T-cell (primary cell): ENCODE data around the gene NIPAL3. TPM values are rescaled to one million over a fixed set of nuclear protein-coding genes. Genes with fewer than 3 reads are reported as not detected.
"Not testable (repeated sequence)": the region's sequence is repeated elsewhere in the genome, so short reads cannot be mapped to it uniquely, and the experiment has no call there.

Experiments used
- ATAC-seq, 4 experiments: fragments of 200-7000 bp in 3 of 4; fragments of 150-1000 bp in 1 of 4; cut with Tn5 transposase; replicated peaks in 1 of 4; 1 replicate in 3 of 4; 2 replicates in 1 of 4; pipeline ENCODE4 v1.10.0; 2021; ENCODE audit warnings: moderate library complexity in 3 of 4, mild to moderate bottlenecking in 2 of 4, moderate number of reproducible peaks in 1 of 4
- CTCF ChIA-PET, 2 donors: fragments of 300-600 bp; sonication (Branson Sonifier 250); formaldehyde crosslinking; loops; one replicate each; lab custom pipeline; 2022; ENCODE audit warnings: antibody characterized with exemption in 2 of 2; lab: Charles Lee
- POLR2A ChIA-PET, 2 donors: fragments of 300-600 bp; sonication (Branson Sonifier 250); formaldehyde crosslinking; loops; one replicate each; lab custom pipeline; 2022; ENCODE audit warnings: antibody characterized with exemption in 2 of 2; lab: Charles Lee
- DNase-seq, 35 experiments: peaks; one replicate each; pipeline versions ENCODE4 v3.0.0 to v3.0.0-alpha.2; 2013 to 2023
- H3K27ac ChIP-seq: one replicate; pipeline ENCODE4 v1.5.1; 2013; ENCODE audit warnings: low read length
- H3K27me3 ChIP-seq, 2 experiments: replicated peaks in 1 of 2; 1 replicate in 1 of 2; 2 replicates in 1 of 2; pipeline versions ENCODE4 v1.6.1 to v1.7.0; 2013; ENCODE audit warnings: low read length in 1 of 2, mixed read lengths in 1 of 2; ENCODE audit not compliant: control insufficient read depth in 2 of 2, insufficient read depth in 2 of 2; ENCODE audit errors: extremely low read depth in 1 of 2
- H3K36me3 ChIP-seq, 2 donors: 1 replicate in 1 of 2; 2 replicates in 1 of 2; pipeline versions ENCODE4 v1.6.1 to v1.7.0; 2013; ENCODE audit warnings: low read length in 1 of 2; ENCODE audit not compliant: control insufficient read depth in 2 of 2, insufficient read depth in 1 of 2; ENCODE audit errors: extremely low read depth in 1 of 2
- H3K4me1 ChIP-seq, 2 experiments: 1 replicate in 1 of 2; 2 replicates in 1 of 2; pipeline versions ENCODE4 v1.6.1 to v1.7.0; 2013; ENCODE audit warnings: low read length in 2 of 2, mixed read lengths in 1 of 2; ENCODE audit not compliant: insufficient read depth in 2 of 2, control insufficient read depth in 1 of 2; ENCODE audit errors: extremely low read depth in 1 of 2
- H3K4me3 ChIP-seq, 2 donors: 1 replicate in 1 of 2; 2 replicates in 1 of 2; pipeline versions ENCODE4 v1.5.1 to v1.7.0; 2013; ENCODE audit warnings: mild to moderate bottlenecking in 2 of 2, low read length in 1 of 2, moderate library complexity in 1 of 2; ENCODE audit not compliant: control insufficient read depth in 1 of 2; ENCODE audit errors: extremely low read depth in 1 of 2
- H3K9me3 ChIP-seq: 2 replicates; pipeline ENCODE4 v1.7.0; 2013
- H3K27ac Mint-ChIP-seq, 2 donors: one replicate each; pipeline ENCODE4 v1.8.0; 2020 to 2021; ENCODE audit warnings: mild to moderate bottlenecking in 2 of 2, mixed read lengths in 2 of 2
- H3K27me3 Mint-ChIP-seq, 2 donors: one replicate each; pipeline ENCODE4 v1.8.0; 2021 to 2022; ENCODE audit warnings: mixed read lengths in 2 of 2
- H3K36me3 Mint-ChIP-seq: one replicate; pipeline ENCODE4 v1.8.0; 2021; ENCODE audit warnings: mixed read lengths
- H3K4me1 Mint-ChIP-seq, 3 donors: one replicate each; pipeline ENCODE4 v1.8.0; 2020 to 2022; ENCODE audit warnings: mixed read lengths in 3 of 3, mild to moderate bottlenecking in 1 of 3
- H3K4me3 Mint-ChIP-seq, 3 donors: one replicate each; pipeline ENCODE4 v1.8.0; 2020 to 2022; ENCODE audit warnings: mild to moderate bottlenecking in 3 of 3, mixed read lengths in 3 of 3, moderate library complexity in 3 of 3
- H3K9me3 Mint-ChIP-seq, 3 donors: one replicate each; pipeline ENCODE4 v1.8.0; 2020 to 2022; ENCODE audit warnings: mixed read lengths in 3 of 3
- WGBS: methylation state at CpG from one replicate; pipeline ENCODE4 v1.1.5; 2013; ENCODE audit warnings: missing lambda C conversion rate; ENCODE audit not compliant: insufficient coverage; 5-methylcytosine and 5-hydroxymethylcytosine counted together
- total RNA-seq, 35 experiments: library from RNA in 6 of 35; stranded (reverse) in 6 of 35; fragments of 120-200 nt in 1 of 35; gene quantifications; one replicate each; pipeline versions ENCODE4 v1.2.1 to v1.2.4 and lab custom pipeline; 2013 to 2026

NIPAL3 gene
- total RNA-seq, 5 donors from 2014 or later (not counting 1 experiment from before 2014, with no cell fraction given): 49.0 to 71.4 (median 59.7) TPM

DNA sequence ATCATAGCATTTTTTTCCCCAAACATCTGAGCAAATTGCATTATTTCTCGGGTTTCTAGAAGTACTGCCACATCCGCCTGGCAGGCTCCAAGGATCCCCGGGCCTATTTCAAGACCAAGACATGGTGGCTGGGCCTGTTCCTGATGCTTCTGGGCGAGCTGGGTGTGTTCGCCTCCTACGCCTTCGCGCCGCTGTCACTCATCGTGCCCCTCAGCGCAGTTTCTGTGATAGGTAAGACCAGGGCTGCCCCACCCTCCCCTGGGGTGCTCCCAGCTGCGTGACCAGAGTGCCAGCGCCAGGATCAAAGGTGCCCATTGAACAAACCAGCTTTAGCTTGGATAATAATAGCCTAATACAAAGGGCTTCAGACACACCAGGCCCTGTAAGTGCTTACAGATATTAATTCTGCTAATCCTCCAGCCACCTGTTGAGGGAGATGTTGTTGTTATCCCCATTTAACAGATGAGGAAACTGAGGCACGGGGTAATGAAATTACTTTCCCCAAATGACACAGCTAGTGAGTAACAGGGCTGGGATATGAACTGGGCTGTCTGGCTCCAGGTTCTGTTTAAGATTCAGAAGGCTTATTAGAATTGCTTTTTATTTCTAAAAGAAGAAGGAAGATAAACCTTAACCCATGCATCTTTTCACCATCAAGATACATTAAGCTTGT lies 26.5 kb downstream of the NIPAL3 start:
- POLR2A ChIA-PET: interaction anchor here in 1 of 2 donors (0.7 kb wide), 1 partner anchor 62 kb away, joined by 32 read pairs; no protein-coding TSS in a partner anchor
- no peak for DNase-seq
- Mint-ChIP-seq H3K27ac (peak overlapping the region in 1 of 2 donors; percentile 23), H3K4me3 (no peak overlapping the region), H3K36me3 (peaks cover 46% of the 10 kb centered on the region), H3K4me1 (peaks cover 12 to 23% (median 14%) of the 10 kb centered on the region in 3 donors), H3K9me3 (no peaks in the 10 kb centered on the region), H3K27me3 (no peaks in the 10 kb centered on the region)
- Histone ChIP-seq H3K4me1 (peaks cover 0 to 6% of the 10 kb centered on the region in 2 experiments), H3K27ac (no peak overlapping the region), H3K9me3 (no peaks in the 10 kb centered on the region), H3K36me3 (peaks cover 15 to 79% of the 10 kb centered on the region in 2 donors), H3K4me3 (no peak overlapping the region), H3K27me3 (no peaks in the 10 kb centered on the region)
- no peak for ATAC-seq
- 99% methylated on average over 11 of the region's 14 CpGs for WGBS
- CTCF ChIA-PET: interaction anchor here in 1 of 2 donors (0.6 kb wide), 1 partner anchor 1124 kb away, joined by 3 read pairs; no protein-coding TSS in a partner anchor

- peak overlapping the region in 1 of 2 donors; percentile 23 for H3K27ac Mint-ChIP-seq
These were observed 27.2 kb downstream of the NIPAL3 start for GRCh38 chr1:24442764-24443163.

DNA sequence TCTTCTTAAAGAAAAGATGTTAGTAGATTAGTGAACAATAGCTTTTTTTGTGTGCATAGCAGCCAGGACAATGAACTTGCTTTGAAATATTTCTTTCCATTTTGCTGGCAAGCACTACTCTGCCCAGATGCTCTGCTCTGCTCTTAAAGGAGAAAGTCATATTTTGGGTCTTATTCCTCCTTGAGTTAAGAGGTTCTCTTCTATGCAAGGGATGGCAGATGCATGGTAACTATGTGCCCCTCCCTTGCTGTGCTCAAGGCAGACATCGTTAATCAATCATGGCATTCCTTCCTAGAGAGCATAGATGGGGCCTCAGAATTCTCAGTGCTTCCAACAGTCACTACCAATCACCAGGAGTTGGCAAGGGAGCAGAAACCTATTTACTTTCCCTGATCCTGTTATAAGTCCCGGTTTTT lies 27.6 kb downstream of the NIPAL3 start:
- POLR2A ChIA-PET: interaction anchor here (0.5 to 0.7 kb wide), 4 partner anchors 13 to 1042 kb away, joined by 3 to 32 read pairs (median 4); no protein-coding TSS in a partner anchor

More at GRCh38 chr1:24442764-24443163, 27.2 kb downstream of the NIPAL3 start:
- Histone ChIP-seq H3K4me1 (peaks cover 0 to 6% of the 10 kb centered on the region in 2 experiments), H3K27me3 (no peaks in the 10 kb centered on the region), H3K9me3 (no peaks in the 10 kb centered on the region), H3K36me3 (peaks cover 18 to 83% of the 10 kb centered on the region in 2 donors), H3K4me3 (no peak overlapping the region), H3K27ac (no peak overlapping the region)
- ATAC-seq (no peak), DNase-seq (no peak)
- Mint-ChIP-seq H3K4me3 (no peak overlapping the region), H3K36me3 (peaks cover 51% of the 10 kb centered on the region), H3K4me1 (peaks cover 8 to 18% (median 12%) of the 10 kb centered on the region in 3 donors), H3K27me3 (no peaks in the 10 kb centered on the region), H3K9me3 (no peaks in the 10 kb centered on the region)
- ChIA-PET CTCF (interaction anchor here in 1 of 2 donors (0.5 to 0.6 kb wide), 2 partner anchors 117 to 1124 kb away, joined by 3 read pairs; no protein-coding TSS in a partner anchor), POLR2A (interaction anchor here (0.5 to 0.7 kb wide), 4 partner anchors 12 to 1041 kb away, joined by 3 to 32 read pairs (median 4); no protein-coding TSS in a partner anchor)

DNA sequence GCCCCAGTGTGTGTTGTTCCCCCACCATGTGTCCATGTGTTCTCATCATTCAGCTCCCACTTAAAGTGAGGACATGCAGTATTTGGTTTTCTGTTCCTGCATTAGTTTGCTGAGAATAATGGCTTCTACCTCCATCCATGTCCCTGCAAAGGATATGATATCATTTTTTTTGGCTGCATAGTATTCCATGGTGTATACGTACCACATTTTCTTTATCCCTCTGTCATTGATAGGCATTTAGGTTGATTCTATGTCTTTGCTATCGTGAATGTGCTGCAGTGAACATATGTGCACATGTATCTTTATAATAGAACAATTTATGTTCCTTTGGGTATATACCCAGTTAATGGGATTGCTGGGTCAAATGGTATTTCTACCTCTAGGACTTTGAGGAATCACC lies 30.8 kb downstream of the NIPAL3 start:
- H3K4me1 Mint-ChIP-seq, H3K27me3 ChIP-seq, H3K4me3 ChIP-seq, ATAC-seq, H3K27ac Mint-ChIP-seq, CTCF ChIA-PET, POLR2A ChIA-PET, H3K9me3 Mint-ChIP-seq, H3K27me3 Mint-ChIP-seq, H3K4me3 Mint-ChIP-seq, H3K9me3 ChIP-seq, DNase-seq, H3K4me1 ChIP-seq, H3K27ac ChIP-seq: not testable (repeated sequence)
- peaks cover 23 to 94% of the 10 kb centered on the region in 2 donors for H3K36me3 ChIP-seq
- WGBS: no CpG with 5 or more reads among the region's 2 CpGs
- H3K36me3 Mint-ChIP-seq: peaks cover 65% of the 10 kb centered on the region

More for the DNA sequence above, 27.6 kb downstream of the NIPAL3 start:
- Mint-ChIP-seq H3K36me3 (peaks cover 55% of the 10 kb centered on the region), H3K4me1 (peaks cover 8 to 17% (median 11%) of the 10 kb centered on the region in 3 donors), H3K9me3 (no peaks in the 10 kb centered on the region), H3K4me3 (no peak overlapping the region), H3K27ac (no peak overlapping the region), H3K27me3 (no peaks in the 10 kb centered on the region)
- no peaks in the 10 kb centered on the region for H3K9me3 ChIP-seq
- ATAC-seq (no peak), DNase-seq (no peak)
- H3K36me3 ChIP-seq: peaks cover 19 to 84% of the 10 kb centered on the region in 2 donors
- peaks cover 0 to 4% of the 10 kb centered on the region in 2 experiments for H3K4me1 ChIP-seq
- no peaks in the 10 kb centered on the region for H3K27me3 ChIP-seq
- H3K27ac ChIP-seq: no peak overlapping the region
- 100% methylated on average over 1 of the region's 2 CpGs for WGBS
- CTCF ChIA-PET: interaction anchor here in 1 of 2 donors (0.5 kb wide), 1 partner anchor 117 kb away, joined by 3 read pairs; no protein-coding TSS in a partner anchor
- no peak overlapping the region for H3K4me3 ChIP-seq

- no peaks in the 10 kb centered on the region for H3K4me1 ChIP-seq
- Mint-ChIP-seq H3K36me3 (peaks cover 81% of the 10 kb centered on the region), H3K4me1 (peaks cover 0 to 10% (median 3%) of the 10 kb centered on the region in 3 donors), H3K27ac (no peak overlapping the region), H3K9me3 (no peaks in the 10 kb centered on the region), H3K4me3 (no peak overlapping the region), H3K27me3 (no peaks in the 10 kb centered on the region)
- no peak overlapping the region for H3K27ac ChIP-seq
- ChIA-PET CTCF (no interaction called here), POLR2A (no interaction called here)
- ATAC-seq (no peak), DNase-seq (no peak)
- H3K27me3 ChIP-seq: no peaks in the 10 kb centered on the region
- WGBS: no CpG with 5 or more reads among the region's 4 CpGs
- H3K9me3 ChIP-seq: no peaks in the 10 kb centered on the region
- peaks cover 13 to 90% of the 10 kb centered on the region in 2 donors for H3K36me3 ChIP-seq
- no peak overlapping the region for H3K4me3 ChIP-seq
These were observed 34.7 kb downstream of the NIPAL3 start for GRCh38 chr1:24450316-24450715.

- 96% methylated on average over 4 of the region's 5 CpGs for WGBS
- ChIA-PET POLR2A (no interaction called here), CTCF (no interaction called here)
- Mint-ChIP-seq H3K36me3 (peaks cover 78% of the 10 kb centered on the region), H3K27me3 (no peaks in the 10 kb centered on the region), H3K4me1 (peaks cover 0 to 10% (median 3%) of the 10 kb centered on the region in 3 donors), H3K4me3 (no peak overlapping the region), H3K9me3 (no peaks in the 10 kb centered on the region), H3K27ac (no peak overlapping the region)
- no peaks in the 10 kb centered on the region for H3K27me3 ChIP-seq
- DNase-seq (no peak), ATAC-seq (no peak)
- no peaks in the 10 kb centered on the region for H3K9me3 ChIP-seq
- H3K36me3 ChIP-seq: peaks cover 17 to 90% of the 10 kb centered on the region in 2 donors
- H3K4me1 ChIP-seq: no peaks in the 10 kb centered on the region
- no peak overlapping the region for H3K4me3 ChIP-seq
- H3K27ac ChIP-seq: no peak overlapping the region
These were observed 35.3 kb downstream of the NIPAL3 start for GRCh38 chr1:24450857-24451397.
